ENCODE data around the gene FAM120AOS.
A peak's percentile ranks its signal among the peaks of the same experiment; 100 is the strongest.
"Not testable (repeated sequence)": the region's sequence is repeated elsewhere in the genome, so short reads cannot be mapped to it uniquely, and the experiment has no call there.

The FAM120AOS gene

DNA sequence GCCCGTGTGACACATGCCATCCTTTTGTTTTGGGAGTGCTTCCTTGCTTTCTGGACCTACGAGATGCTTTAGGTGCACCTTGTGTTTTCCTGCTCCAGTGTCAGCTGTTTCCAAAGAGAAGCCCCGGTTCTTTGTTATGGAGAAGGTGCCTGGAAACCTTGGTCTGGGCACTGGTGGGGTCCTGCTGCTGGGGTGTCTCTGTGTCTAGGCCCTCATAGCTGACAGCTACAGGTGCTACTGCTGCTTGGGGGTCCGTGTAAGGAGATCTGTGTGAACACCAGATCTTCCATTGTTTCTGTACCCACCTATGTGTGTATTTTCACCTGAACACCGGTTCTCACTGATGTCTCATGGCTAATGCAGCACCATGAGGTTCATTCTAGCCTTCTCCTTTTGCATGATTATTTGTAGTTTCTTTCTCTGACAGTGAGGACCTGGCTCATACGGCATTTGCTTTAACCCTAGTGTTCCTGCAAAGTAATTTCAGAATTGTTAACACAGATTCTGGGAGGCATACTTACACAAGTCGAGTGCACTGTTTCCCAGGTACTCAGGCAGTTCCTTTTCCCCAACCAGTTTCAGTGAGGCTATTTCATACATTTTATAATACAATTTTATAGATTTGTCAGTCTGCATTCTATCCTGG is 13.2 kb upstream of the FAM120AOS start:
- DNase-seq: no peak

DNA sequence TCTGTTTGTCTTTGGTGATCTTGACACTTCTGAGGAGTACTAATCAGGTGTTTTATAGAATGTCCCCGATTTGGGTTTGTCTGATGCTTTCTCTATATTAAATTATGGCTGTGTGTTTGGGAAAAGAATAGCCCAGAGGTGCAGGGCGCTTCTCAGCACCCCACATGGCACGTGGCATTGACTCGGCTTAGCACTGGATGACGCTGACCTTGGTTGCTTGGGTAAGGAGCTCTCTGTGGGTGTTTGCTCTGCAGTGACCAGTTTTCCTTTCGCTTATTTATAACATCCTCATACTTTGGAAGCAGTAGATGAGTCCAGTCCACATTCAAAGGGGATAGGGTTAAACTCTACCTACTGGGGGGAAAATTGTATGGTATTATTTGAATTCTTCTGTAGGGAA is 12.5 kb upstream of the FAM120AOS start:
- no peak for DNase-seq

DNA sequence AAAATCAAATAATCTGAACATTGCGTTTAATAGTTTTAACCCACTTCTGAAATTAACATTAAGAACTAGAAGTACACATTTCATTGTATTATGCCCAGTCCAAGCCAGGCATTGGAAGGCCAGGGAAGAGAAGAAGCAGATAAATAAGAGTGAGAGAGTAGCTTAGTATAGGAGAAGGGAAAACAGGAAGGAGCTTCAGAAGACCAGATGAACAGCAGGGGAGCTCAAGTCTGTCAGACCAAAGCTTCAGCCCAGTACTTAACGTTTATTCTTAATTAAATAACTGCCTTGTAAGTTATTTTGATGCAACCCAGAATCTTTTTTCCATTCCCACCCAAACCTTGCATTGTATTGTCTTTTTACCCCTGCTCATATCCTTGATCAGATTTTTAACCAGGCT is 11.5 kb upstream of the FAM120AOS start:
- DNase-seq: peak; percentile 46

- peak; percentile 77 for DNase-seq
These were observed 11.0 kb upstream of the FAM120AOS start for GRCh38 chr9:93464395-93464794.

- no peak for DNase-seq
These were observed 10.4 kb upstream of the FAM120AOS start for GRCh38 chr9:93463638-93464248.

DNA sequence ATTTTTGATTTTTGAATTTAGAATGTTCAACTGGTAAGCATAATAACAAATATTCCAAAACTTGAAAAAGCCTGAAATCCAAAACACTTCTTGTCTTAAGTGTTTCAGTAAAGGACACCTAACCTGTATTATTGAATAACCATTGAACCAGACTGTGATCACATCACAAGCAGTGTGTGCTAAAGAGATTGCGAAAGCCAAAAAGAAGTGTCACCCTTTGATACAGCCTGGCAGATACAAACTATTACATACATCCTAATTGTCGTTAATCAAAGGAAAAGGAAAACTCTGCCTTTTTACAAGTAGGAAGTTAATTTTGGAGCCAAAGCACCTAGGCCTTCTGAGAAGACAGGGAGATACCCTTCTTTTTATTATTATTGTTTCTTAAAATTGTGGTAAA is 8.4 kb upstream of the FAM120AOS start:
- peak; percentile 17 for DNase-seq

GRCh38 chr9:93461414-93461743 is 8.0 kb upstream of the FAM120AOS start:
- DNase-seq: no peak

DNA sequence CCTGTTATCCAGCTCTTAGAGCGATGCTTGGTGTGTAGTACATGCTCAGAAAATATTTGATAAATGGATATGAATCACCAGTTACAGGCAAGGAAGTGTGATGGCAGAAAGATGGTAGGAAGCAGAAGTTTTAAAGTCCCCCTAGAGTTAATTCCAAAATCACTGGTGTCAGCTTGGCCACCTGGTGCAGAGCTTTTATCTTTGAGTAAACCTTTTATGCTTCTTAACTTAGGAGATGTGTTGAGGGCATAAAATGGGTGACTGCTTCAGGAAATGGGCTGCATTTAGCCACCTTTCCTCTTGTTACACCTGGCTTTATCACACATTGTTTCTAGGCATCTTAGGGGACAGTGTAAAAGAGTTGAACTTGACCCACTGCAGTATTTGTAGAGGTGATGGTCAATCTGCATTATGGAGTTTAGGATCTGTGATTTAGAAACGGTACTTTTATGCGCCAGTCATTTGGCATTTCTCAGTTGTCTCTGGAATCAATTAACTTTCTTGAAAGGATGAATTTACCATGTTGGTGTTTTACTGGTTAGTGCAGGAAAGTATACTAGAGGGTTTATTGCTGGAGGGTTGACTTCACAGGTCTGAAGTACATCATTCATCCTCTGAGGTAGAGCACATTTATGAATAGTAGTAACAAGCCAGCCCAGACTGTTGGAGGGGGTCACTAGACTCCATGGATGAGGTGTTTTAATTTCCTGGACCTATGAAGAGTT is 7.5 kb upstream of the FAM120AOS start:
- DNase-seq: no peak

- DNase-seq: no peak
These were observed 6.1 kb upstream of the FAM120AOS start for GRCh38 chr9:93459432-93459847.

- DNase-seq: no peak
These were observed 5.3 kb upstream of the FAM120AOS start for GRCh38 chr9:93458712-93459111.

- DNase-seq: no peak
These were observed 3.6 kb upstream of the FAM120AOS start for GRCh38 chr9:93457006-93457405.

GRCh38 chr9:93456504-93456903 is 3.1 kb upstream of the FAM120AOS start:
- peak; percentile 87 for DNase-seq

- DNase-seq: no peak
These were observed 2.6 kb upstream of the FAM120AOS start for GRCh38 chr9:93456022-93456421.

DNA sequence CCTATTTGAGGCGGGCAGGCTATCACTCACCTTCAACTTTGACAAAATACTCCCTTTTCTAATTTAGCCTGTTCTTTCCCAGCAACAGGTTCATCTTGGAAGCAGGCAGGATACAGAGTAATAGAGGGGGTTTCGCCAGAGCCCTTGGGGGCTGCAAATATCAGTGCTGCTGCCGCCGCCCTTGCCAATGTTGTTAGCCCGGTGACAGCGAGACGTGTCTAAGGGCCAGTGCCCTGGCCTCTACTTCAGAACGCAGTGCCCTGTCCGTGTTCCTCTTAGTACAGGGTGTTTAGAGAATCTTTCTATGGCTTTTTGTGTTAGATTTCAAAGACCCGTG is 703 bp downstream of the FAM120AOS start:
- DNase-seq: no peak

DNA sequence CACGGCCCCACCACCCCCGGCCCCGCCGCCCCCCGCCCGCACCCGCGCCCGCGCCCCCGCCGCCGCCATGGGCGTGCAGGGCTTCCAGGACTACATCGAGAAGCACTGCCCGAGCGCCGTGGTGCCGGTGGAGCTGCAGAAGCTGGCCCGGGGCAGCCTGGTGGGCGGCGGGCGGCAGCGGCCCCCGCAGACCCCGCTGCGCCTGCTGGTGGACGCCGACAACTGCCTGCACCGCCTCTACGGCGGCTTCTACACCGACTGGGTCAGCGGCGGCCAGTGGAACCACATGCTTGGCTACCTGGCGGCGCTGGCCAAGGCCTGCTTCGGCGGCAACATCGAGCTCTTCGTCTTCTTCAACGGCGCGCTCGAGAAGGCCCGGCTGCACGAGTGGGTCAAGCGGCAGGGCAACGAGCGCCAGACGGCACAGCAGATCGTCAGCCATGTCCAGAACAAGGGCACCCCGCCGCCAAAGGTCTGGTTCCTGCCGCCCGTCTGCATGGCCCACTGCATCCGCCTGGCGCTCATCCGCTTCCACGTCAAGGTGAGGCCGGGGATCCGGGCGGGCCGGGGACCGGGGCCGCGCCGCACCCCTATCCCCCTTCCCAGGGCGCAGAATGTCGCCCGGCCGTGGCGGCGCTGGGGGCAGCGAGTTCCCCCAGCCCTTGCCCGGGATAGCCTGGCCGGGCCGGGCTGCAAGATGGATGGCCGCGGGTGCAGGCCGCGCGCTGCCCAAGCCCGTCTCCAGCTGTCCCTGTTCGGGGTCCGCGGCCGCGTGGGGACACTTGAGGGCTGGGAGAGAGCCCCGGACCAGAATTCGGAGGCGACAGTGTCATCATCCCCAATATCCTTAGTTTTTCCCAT is 1.3 kb downstream of the FAM120AOS start:
- no peak for DNase-seq

GRCh38 chr9:93450945-93451815 is 2.2 kb downstream of the FAM120AOS start, which contains the start of gene FAM120A:
FAM120A (plus strand) TSS chr9:93451685; CDS start chr9:93451916, 231 bp downstream.
- peak; percentile 42 for DNase-seq

GRCh38 chr9:93447655-93448054 is 5.7 kb downstream of the FAM120AOS start:
- DNase-seq: no peak

DNA sequence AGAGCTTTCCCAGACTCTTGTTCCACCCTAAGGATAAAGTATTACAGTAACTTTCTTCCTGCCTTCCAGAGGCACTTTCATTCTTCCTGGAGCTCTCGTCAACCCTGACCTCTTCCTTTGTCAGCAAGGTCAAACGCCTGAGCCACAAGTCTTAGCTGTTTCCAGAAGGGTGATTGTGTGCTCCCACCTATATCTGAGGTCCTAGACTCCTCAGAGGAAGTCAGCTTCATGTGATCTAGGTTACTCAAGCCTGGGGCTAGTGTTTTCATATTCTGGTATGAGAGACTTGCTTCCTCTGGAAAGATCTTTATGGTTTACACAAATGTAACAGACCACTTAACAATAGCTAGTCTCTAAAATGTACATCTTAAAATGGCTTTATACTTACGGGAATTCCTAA is 7.3 kb downstream of the FAM120AOS start:
- no peak for DNase-seq

GRCh38 chr9:93440896-93441580 is 12.3 kb downstream of the FAM120AOS start:
- no peak for DNase-seq

- DNase-seq: not testable (repeated sequence)
These were observed 14.1 kb downstream of the FAM120AOS start for GRCh38 chr9:93439301-93439700.

- no peak for DNase-seq
These were observed 15.4 kb downstream of the FAM120AOS start for GRCh38 chr9:93437996-93438395.
